Glomerular visceral epithelial cell (primary cell): Measurements from ENCODE around the gene MAML2.
A peak's percentile ranks its signal among the peaks of the same experiment; 100 is the strongest.

Experiments used
- DNase-seq: peaks from one replicate; pipeline ENCODE4 v3.0.0-alpha.2; 2016; ENCODE audit errors: extremely low spot score

MAML2 gene

GRCh38 chr11:96156379-96156722 is 186.6 kb downstream of the MAML2 start:
- no peak for DNase-seq

- DNase-seq: peak; percentile 99
Observed at GRCh38 chr11:96155627-96156378, 187.2 kb downstream of the MAML2 start.

GRCh38 chr11:96154802-96155520 is 188.0 kb downstream of the MAML2 start:
- DNase-seq: peak; percentile 68

GRCh38 chr11:96152623-96153022 is 190.4 kb downstream of the MAML2 start:
- DNase-seq: no peak

GRCh38 chr11:96151501-96151900 is 191.5 kb downstream of the MAML2 start:
- DNase-seq: no peak

- no peak for DNase-seq
Observed at GRCh38 chr11:96150609-96151008, 192.4 kb downstream of the MAML2 start.

- peak; percentile 66 for DNase-seq
Observed at GRCh38 chr11:96149743-96150555, 193.0 kb downstream of the MAML2 start.

GRCh38 chr11:96147906-96148486 is 195.0 kb downstream of the MAML2 start:
- DNase-seq: no peak

GRCh38 chr11:96147186-96147585 is 195.8 kb downstream of the MAML2 start:
- no peak for DNase-seq

- DNase-seq: no peak
Observed at GRCh38 chr11:96146765-96147164, 196.2 kb downstream of the MAML2 start.

- no peak for DNase-seq
Observed at GRCh38 chr11:96145163-96145585, 197.8 kb downstream of the MAML2 start.

- DNase-seq: no peak
Observed at GRCh38 chr11:96144553-96144952, 198.4 kb downstream of the MAML2 start.

GRCh38 chr11:96143041-96143521 is 199.9 kb downstream of the MAML2 start:
- DNase-seq: no peak

- no peak for DNase-seq
Observed at GRCh38 chr11:96141626-96142025, 201.4 kb downstream of the MAML2 start.

GRCh38 chr11:96139691-96140090 is 203.3 kb downstream of the MAML2 start:
- no peak for DNase-seq

- DNase-seq: no peak
Observed at GRCh38 chr11:96137373-96137772, 205.6 kb downstream of the MAML2 start.

GRCh38 chr11:96136613-96137298 is 206.2 kb downstream of the MAML2 start:
- DNase-seq: no peak

- DNase-seq: peak; percentile 25
Observed at GRCh38 chr11:96134602-96135001, 208.4 kb downstream of the MAML2 start.

GRCh38 chr11:96132437-96132836 is 210.6 kb downstream of the MAML2 start:
- DNase-seq: no peak

GRCh38 chr11:96130061-96130620 is 212.9 kb downstream of the MAML2 start:
- DNase-seq: no peak

- no peak for DNase-seq
Observed at GRCh38 chr11:96127596-96127959, 215.4 kb downstream of the MAML2 start.
